Left renal pelvis (tissue), 4 donors: ENCODE measurements around the gene MARCHF9. TPM values are rescaled to one million over a fixed set of nuclear protein-coding genes. Genes with fewer than 3 reads are reported as not detected.
"Not testable (repeated sequence)": the region's sequence is repeated elsewhere in the genome, so short reads cannot be mapped to it uniquely, and the experiment has no call there.

Source experiments
- DNase-seq, 4 donors: peaks; one replicate each; pipeline ENCODE4 v3.0.0-alpha.2; 2013; ENCODE audit warnings: low read depth in 4 of 4, low spot score in 3 of 4
- polyA plus RNA-seq, 4 donors: library from polyadenylated mRNA; unstranded; fragments of 120-200 nt; gene quantifications; one replicate each; pipeline ENCODE4 v1.2.1, GENCODE V29; 2013; ENCODE audit not compliant: insufficient read length in 4 of 4

Gene MARCHF9, protein sequence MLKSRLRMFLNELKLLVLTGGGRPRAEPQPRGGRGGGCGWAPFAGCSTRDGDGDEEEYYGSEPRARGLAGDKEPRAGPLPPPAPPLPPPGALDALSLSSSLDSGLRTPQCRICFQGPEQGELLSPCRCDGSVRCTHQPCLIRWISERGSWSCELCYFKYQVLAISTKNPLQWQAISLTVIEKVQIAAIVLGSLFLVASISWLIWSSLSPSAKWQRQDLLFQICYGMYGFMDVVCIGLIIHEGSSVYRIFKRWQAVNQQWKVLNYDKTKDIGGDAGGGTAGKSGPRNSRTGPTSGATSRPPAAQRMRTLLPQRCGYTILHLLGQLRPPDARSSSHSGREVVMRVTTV
- polyA plus RNA-seq, result 10 to 100 TPM in 3 of 4 donors, 1 to 10 TPM in 1; 9.9 to 25.9 (median 16.3) TPM

DNA sequence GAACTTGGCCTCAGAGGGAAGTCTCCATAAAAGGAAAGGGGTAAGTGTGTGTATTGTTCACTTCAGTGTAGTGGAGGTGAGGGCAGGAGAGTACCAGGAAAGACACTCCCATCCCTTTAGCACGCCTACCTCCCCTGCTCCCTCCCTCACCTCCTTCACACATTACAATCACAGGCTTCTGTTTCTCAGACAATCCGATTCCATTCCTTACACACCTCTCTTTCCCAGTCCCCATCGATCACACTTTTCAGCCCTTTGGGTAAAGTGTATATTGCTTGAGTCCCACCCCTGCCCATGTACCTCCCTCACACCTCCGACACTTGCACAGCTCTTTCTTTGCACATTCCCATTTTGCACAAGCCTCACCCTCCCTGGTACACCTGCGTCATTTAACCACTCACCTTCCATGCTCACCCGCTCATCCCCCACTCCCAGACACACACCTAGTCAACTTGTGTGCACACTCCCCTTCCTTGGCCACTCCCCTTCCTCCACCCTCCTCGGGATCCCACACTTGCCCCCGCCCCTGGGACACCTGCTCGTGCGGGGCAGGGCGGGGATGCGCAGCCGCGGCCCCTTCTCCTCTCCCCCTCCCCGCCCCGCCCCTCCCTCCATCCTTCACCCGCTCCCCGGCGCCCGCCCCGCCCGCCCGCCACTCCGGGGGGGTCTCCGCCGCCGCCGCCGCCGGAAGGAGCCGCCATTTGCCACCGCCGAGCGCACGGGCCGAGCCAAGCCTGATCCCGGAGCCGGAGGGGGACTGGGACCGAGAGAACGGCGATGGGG lies at the start of gene MARCHF9:
Gene MARCHF9 (plus strand): TSS at position 693 of the 783 bp plus-strand sequence. CDS start 426 bp downstream, outside the sequence.
- no peak for DNase-seq

DNA sequence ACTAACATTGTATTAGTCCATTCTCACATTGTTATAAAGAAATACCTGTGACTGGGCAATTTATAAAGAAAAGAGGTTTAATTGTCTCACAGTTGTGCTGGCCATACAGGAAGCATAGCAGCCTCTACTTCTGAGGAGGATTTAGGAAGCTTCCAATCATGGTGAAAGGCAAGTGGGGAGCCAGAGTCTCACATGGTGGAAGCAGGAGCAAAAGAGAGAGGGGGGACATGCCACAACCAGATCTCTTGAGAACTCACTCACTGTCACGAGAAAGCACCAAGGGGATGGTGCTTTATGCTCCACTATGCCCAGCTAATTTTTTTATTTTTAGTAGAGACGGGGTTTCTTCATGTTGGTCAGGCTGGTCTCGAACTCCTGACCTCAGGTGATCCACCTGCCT lies 47.7 kb upstream of the MARCHF9 start:
- no peak for DNase-seq

DNA sequence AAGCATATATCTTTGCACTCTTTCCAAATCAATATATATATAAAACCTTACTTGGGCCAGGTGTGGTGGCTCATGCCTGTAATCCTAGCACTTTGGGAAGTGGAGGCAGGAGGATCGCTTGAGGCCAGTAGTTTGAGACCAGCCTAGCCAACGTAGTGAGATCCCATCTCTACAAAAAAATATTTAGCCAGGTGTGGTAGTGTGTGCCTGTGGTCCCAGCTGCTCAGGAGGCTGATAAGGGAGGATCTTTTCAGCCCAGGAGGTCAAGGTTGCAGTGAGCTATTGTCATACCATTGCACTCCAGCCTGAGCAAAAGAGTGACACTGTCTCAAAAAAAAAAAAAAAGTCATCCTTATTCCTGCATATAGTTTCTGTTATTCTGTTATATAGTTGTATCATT lies 46.6 kb upstream of the MARCHF9 start:
- DNase-seq, result no peak

DNA sequence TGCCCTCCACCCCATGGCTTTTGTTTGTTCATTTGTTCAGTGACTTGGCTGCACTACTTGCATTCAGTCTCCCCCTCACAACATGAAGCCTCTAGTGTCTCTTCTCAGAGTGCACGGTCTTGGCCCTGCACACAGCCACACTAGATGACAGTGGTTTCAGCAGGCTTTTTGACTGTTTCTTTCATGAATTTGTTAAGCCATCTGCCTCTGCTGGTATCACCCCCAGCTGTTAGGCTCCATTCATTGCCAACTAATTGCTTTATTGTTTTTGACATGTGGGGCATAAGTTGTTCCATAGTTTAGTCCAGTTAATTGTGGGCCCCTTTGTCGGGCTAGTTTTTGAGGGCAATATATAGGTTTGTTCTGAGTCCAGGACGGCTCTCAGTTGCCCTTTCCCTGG lies 42.2 kb upstream of the MARCHF9 start:
- no peak for DNase-seq

DNA sequence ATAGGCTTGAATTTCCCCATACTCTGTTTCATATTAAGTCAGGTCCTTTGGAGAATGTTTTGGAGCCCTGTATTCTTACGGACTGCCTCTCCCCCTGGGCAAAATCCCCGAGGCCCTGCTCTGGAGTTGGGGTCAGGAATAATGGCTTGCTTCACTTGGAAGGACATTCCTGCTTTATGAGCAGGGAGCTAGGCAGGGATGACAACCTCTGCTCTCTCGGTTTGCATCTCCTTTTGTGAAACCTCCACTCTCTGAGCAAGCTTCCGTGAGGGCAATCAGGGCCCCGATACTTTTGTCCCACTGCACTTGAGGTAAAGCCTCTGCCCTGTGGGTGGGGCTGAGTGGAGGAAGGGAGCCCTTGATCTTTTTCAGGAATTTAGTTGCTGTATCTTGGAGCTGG lies 41.7 kb upstream of the MARCHF9 start:
- no peak for DNase-seq

DNA sequence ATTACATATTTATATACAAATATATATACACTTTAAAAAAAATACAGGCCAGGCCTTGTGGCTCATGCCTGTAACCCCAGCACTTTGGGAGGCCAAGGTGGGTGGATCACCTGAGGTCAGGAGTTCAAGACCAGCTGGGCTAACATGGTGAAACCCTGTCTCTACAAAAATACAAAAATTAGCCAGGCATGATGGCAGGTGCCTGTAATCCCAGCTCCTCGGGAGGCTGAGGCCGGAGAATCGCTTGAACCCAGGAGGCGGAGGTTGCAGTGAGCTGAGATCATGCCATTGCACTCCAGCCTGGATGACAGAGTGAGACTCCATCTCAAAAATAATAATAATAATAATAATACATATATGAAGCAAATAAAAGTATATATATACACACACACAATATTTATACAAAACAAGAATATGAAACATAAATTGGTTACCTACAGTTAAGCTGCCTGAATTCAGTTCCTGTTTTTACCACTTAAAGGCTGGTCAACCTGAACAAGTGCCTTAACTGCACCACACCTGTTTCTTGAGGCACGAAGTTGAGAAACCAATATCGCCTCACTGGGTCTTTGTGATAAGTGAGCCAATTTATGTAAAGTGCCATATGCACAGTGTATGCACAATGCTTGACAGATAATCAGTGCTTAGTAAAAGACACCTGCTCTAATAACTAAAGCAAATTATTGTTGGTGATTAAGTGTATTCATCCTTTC lies 39.7 kb upstream of the MARCHF9 start:
- not testable (repeated sequence) for DNase-seq

DNA sequence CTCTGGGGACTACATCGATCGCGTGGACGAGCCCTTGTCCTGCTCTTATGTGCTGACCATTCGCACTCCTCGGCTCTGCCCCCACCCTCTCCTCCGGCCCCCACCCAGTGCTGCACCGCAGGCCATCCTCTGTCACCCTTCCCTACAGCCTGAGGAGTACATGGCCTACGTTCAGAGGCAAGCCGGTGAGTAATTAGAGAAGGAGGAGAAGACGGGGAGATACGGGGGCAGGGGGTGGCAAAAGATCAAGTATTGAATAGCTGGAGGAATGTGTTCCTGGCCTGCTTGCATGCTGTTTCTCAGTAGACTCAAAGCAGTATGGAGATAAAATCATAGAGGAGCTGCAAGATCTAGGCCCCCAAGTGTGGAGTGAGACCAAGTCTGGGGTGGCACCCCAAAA lies 39.1 kb upstream of the MARCHF9 start:
- DNase-seq, result no peak

DNA sequence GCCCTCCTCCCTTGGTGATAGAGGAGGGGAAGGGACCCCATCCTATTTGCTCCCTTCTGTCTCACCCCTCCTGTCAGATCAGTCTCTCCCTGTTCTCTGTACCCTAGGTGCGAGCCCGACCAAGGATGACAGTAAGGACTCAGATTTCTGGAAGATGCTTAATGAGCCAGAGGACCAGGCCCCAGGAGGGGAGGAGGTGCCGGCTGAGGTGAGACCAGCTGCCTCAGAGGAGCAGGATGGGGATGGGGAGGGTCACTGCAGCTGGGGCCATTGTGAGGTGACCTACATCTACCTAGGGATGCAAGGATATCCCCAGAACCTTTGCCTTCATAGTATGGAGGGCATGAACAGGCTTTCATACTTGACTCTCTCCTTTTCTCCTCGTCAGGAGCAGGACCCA lies 38.6 kb upstream of the MARCHF9 start:
- no peak for DNase-seq

DNA sequence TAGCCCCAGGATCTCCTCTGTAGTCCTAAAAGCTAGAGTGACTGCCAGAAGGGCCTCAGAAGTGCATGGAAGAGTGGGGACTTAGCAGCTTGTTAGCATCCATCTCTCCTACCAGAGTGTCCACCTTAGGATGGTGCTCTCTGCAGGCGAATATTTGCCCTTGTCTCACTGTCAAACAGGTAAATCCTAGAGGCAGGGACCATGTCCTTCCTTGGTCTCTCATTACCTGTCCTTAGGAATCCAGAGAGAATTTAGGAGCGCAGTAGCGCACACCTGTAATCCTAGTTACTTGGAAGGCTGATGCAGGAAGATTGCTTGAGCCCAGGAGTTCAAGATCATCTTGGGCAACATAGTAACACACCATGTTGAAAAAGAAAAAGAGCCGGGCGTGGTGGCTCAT lies 37.8 kb upstream of the MARCHF9 start:
- DNase-seq, result no peak

DNA sequence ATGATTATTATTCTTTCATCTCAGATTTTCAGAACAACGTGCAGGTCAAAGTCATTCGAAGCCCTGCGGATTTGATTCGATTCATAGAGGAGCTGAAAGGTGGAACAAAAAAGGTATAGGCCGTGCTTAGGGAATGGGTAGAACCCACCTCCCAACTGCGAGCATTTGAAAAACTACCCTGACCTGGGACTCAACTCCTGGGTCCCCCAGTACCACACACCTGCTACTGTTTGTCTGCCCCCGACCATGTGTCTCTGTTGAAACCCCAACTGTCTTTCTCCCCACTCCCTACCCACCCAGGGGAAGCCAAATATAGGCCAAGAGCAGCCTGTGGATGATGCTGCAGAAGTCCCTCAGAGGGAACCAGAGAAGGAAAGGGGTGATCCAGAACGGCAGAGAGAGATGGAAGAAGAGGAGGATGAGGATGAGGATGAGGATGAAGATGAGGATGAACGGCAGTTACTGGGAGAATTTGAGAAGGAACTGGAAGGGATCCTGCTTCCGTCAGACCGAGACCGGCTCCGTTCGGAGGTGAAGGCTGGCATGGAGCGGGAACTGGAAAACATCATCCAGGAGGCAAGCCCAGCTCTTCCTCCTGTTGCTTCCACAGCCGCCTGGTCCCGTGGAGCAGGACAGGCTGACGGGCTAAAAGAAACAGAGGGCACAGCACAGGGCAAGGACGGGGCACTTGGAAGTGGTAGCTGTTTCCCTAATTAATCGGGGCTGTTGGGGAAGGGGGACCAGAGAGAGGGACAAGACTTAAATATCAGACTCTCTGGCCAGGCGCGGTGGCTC lies 36.9 kb upstream of the MARCHF9 start:
- no peak for DNase-seq

DNA sequence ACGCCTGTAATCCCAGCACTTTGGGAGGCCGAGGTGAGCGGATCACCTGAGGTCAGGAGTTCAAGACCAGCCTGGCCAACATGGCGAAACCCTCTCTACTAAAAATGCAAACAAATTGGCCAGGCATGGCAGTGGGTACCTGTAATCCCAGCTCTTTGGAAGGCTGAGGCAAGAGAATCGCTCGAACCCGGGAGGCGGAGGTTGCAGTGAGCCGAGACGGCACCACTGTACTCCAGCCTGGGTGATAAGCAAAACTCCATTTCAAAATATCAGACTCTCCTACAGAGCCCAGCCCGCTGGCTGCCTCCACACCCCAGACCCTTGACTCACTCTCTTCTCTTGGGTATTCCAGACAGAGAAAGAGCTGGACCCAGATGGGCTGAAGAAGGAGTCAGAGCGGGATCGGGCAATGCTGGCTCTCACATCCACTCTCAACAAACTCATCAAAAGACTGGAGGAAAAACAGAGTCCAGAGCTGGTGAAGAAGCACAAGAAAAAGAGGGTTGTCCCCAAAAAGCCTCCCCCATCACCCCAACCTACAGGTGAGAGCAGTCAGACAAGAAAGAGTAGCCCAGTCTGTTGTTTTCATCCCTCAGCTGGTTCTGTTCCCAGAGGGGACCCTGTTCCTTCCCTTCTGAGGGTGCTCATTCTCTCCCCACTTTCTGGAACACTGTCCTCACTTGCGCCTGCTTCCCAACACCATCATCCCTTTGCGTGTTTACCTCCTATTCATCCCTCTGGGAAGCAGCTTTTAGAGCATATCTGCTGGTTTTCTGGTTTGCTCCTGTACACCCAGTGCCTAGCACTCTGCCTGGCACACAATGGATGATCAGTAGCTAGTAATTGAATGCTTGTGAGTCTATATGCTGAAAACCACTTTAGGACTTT lies 36.0 kb upstream of the MARCHF9 start:
- DNase-seq, result no peak

DNA sequence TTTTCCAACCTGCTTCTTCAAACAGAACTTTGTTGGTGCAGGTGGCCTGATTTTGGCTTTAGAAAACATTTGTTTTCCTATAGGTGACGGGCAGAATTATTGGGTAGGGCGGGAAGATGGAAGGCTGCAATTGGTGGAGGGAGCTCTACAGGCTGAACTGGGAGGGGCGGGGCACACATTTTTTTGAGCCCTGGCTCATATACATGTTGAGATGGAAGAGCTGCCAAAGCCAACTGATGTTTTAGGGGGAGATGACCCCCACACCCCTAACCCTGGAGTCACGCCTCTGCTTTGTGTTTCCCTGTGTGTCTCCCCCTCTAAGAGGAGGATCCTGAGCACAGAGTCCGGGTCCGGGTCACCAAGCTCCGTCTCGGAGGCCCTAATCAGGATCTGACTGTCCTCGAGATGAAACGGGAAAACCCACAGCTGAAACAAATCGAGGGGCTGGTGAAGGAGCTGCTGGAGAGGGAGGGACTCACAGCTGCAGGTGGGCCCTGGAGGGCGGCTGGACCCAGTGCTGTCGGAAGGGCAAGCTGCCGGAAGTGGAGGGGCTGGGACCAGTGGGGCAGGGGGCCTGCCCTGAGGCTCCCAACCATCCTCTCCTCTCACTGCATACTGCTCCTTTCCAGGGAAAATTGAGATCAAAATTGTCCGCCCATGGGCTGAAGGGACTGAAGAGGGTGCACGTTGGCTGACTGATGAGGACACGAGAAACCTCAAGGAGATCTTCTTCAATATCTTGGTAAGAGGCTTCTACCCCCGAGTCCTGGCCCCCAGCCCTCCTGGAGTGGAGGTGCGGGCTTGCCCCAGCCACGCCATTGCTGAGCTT lies 34.9 kb upstream of the MARCHF9 start:
- no peak for DNase-seq

DNA sequence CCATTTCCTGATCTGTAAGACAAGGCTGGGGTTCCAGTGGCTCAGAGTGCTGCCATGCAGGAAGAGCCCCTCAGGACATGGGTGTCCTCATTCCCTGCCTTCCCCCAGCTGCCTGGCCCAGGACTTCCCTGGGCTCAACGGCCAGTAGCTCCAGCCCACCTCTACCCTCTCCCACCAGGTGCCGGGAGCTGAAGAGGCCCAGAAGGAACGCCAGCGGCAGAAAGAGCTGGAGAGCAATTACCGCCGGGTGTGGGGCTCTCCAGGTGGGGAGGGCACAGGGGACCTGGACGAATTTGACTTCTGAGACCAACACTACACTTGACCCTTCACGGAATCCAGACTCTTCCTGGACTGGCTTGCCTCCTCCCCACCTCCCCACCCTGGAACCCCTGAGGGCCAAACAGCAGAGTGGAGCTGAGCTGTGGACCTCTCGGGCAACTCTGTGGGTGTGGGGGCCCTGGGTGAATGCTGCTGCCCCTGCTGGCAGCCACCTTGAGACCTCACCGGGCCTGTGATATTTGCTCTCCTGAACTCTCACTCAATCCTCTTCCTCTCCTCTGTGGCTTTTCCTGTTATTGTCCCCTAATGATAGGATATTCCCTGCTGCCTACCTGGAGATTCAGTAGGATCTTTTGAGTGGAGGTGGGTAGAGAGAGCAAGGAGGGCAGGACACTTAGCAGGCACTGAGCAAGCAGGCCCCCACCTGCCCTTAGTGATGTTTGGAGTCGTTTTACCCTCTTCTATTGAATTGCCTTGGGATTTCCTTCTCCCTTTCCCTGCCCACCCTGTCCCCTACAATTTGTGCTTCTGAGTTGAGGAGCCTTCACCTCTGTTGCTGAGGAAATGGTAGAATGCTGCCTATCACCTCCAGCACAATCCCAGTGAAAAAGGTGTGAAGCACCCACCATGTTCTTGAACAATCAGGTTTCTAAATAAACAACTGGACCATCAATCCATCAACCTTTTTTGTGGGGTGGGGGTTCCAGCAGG lies 34.0 kb upstream of the MARCHF9 start:
- no peak for DNase-seq

DNA sequence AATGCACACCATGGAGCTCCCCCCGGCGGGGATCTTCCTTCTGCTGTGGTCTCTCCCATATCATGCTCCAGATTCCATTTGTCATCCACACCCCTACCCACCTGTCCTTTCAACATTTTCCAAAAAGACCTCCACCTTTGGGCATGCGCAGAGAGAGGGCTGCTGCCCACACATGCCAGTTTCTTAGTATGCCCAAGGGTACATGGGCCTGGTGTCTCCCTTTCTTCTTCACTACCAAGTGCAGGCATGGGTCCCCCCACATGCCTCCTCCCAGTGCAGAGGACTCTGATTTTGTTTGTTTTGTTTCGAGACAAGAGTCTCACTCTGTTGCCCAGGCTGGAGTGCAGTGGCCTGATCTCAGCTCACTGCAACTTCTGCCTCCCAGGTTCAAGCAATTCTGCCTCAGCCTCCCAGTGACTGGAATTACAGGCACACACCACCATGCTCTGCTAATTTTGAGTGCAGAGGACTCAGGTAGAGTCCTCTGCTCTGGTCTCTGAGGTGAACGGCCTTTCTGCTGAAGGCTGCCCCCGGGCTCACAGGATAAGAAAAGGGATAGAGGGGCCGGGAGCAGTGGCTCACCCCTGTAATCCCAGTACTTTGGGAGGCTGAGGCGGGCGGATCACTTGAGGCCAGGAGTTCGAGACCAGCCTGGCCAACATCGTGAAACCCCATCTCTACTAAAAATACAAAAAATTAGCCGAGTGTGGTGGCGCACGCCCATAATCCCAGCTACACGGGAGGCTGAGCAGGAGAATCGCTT lies 32.9 kb upstream of the MARCHF9 start:
- DNase-seq, result not testable (repeated sequence)

DNA sequence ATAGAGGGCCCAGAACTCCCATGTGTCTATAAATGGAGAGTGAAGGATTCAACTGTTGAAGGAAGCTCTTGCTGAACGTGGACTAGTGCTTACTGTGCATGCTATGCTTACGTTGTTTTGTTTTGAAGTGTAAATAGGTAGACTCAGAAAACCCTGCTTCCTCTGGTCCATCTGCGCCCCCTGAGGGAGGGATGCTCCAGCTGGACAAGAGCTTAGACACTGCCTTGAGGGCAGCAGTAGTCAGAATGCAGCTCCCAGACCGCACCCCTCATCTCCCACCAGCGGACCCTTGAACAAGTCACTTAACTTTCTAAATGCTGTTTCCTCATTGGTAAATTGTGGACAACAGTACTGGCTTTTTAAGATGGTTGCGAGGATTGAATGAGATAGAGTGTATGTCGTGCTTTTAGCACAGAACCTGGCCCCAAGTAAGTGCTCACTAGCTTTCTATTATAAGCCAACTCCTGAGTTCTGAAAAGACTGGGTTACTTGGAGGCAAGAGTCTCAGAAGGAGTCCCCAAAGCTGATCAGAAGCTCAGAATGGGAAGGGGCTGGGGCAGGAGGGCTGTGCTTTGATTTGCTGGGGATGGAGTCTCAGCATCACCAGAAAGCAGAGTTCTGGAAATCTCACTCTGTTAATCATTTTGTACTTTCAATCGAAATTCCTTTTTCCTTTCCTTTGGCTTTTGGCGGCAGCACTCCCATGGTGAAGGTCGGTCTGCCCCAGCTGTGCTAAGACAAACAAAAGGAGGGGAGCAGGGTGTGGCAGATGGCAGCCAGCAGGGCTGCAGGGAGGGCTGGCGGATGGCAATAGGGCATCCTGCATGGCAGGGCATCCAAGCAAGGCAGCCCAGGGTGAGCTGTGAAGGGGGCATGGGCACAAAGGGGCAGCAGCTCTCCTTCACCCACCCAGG lies 31.9 kb upstream of the MARCHF9 start:
- no peak for DNase-seq

DNA sequence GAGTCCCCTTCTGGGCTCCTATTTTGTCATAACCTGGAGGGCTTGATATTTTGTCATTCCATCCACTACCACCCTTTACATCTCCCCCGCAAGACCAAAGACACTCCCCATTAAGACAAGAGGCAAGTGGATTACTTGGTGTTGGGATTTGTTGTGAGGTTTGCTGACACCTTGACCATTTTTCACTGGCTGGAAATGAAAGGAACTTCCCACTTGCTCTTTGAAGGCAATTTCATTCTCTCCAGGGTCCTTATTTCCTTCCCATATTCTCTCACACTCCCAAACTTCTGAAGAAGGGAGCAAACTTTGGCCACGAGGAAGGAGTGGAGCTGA lies 31.3 kb upstream of the MARCHF9 start:
- DNase-seq, result no peak
